H9 (cell line): Measurements from ENCODE around the gene TMEM175. TPM values are rescaled to one million over a fixed set of nuclear protein-coding genes. Genes with fewer than 3 reads are reported as not detected.

Experiments
- DNase-seq: peaks from one replicate; pipeline ENCODE4 v3.0.0-alpha.2; 2017
- H2AFZ ChIP-seq: one replicate; pipeline ENCODE4 v1.6.1; 2013; ENCODE audit warnings: mild to moderate bottlenecking, low read length, control low read depth, moderate library complexity
- H2AK5ac ChIP-seq: 2 replicates; pipeline ENCODE4 v1.6.1; 2013; ENCODE audit warnings: low read length, control low read depth, mixed read lengths; ENCODE audit not compliant: insufficient read length
- H2BK120ac ChIP-seq: one replicate; pipeline ENCODE4 v1.6.1; 2013; ENCODE audit warnings: low read depth, mild to moderate bottlenecking, low read length, control low read depth, inconsistent platforms; ENCODE audit not compliant: poor library complexity, severe bottlenecking
- H2BK12ac ChIP-seq: 2 replicates; pipeline ENCODE4 v1.6.1; 2013; ENCODE audit warnings: low read length, control low read depth, mixed read lengths, low read depth; ENCODE audit not compliant: insufficient read length
- H2BK15ac ChIP-seq: 2 replicates; pipeline ENCODE4 v1.6.1; 2013; ENCODE audit warnings: low read depth, low read length, control low read depth
- H2BK20ac ChIP-seq: one replicate; pipeline ENCODE4 v1.6.1; 2013; ENCODE audit warnings: low read depth, mild to moderate bottlenecking, low read length, control low read depth, inconsistent platforms; ENCODE audit not compliant: poor library complexity, severe bottlenecking
- H2BK5ac ChIP-seq: 2 replicates; pipeline ENCODE4 v1.6.1; 2013; ENCODE audit warnings: low read length, control low read depth, mixed read lengths; ENCODE audit not compliant: insufficient read length
- H3K14ac ChIP-seq: 2 replicates; pipeline ENCODE4 v1.6.1; 2013; ENCODE audit warnings: low read length, control low read depth; ENCODE audit not compliant: insufficient read depth
- H3K18ac ChIP-seq: 2 replicates; pipeline ENCODE4 v1.6.1; 2013; ENCODE audit warnings: low read depth, mild to moderate bottlenecking, mixed read lengths, low read length, control low read depth; ENCODE audit not compliant: insufficient read length
- H3K23ac ChIP-seq: 2 replicates; pipeline ENCODE4 v1.6.1; 2013; ENCODE audit warnings: low read length, control low read depth, mixed read lengths, low read depth; ENCODE audit not compliant: insufficient read length
- H3K23me2 ChIP-seq: 2 replicates; pipeline ENCODE4 v1.6.1; 2013; ENCODE audit warnings: low read depth, mild to moderate bottlenecking, mixed read lengths, low read length, control low read depth; ENCODE audit not compliant: insufficient read length, poor library complexity, severe bottlenecking
- H3K27ac ChIP-seq: 2 replicates; pipeline ENCODE4 v1.5.1; 2013; ENCODE audit warnings: low read length, control low read depth, mixed read lengths, low read depth; ENCODE audit not compliant: insufficient read length
- H3K27me3 ChIP-seq: 2 replicates; pipeline ENCODE4 v1.6.1; 2013; ENCODE audit warnings: low read length, control low read depth, inconsistent platforms; ENCODE audit not compliant: insufficient read depth
- H3K4ac ChIP-seq: 2 replicates; pipeline ENCODE4 v1.6.1; 2013; ENCODE audit warnings: low read depth, mild to moderate bottlenecking, control low read depth, inconsistent platforms, low read length, moderate library complexity
- H3K4me1 ChIP-seq: 2 replicates; pipeline ENCODE4 v1.6.1; 2013; ENCODE audit warnings: low read length, control low read depth, inconsistent platforms; ENCODE audit not compliant: insufficient read depth
- H3K4me2 ChIP-seq: 2 replicates; pipeline ENCODE4 v1.6.1; 2013; ENCODE audit warnings: low read length, control low read depth, mixed read lengths; ENCODE audit not compliant: insufficient read length, insufficient read depth
- H3K56ac ChIP-seq: 2 replicates; pipeline ENCODE4 v1.6.1; 2013; ENCODE audit warnings: low read depth, mild to moderate bottlenecking, mixed read lengths, low read length, control low read depth; ENCODE audit not compliant: insufficient read length
- H3K79me1 ChIP-seq: 2 replicates; pipeline ENCODE4 v1.6.1; 2013; ENCODE audit warnings: low read depth, mild to moderate bottlenecking, moderate library complexity, low read length, control low read depth, inconsistent platforms; ENCODE audit not compliant: insufficient read depth, poor library complexity, severe bottlenecking
- H3K79me2 ChIP-seq: 2 replicates; pipeline ENCODE4 v1.6.1; 2013; ENCODE audit warnings: low read length, control low read depth, inconsistent platforms; ENCODE audit not compliant: insufficient read depth
- H3K9ac ChIP-seq: 2 replicates; pipeline ENCODE4 v1.6.1; 2013; ENCODE audit warnings: low read length, control low read depth, mixed read lengths; ENCODE audit not compliant: insufficient read length; ENCODE audit errors: extremely low read depth
- H3K9me3 ChIP-seq: one replicate; pipeline ENCODE4 v1.6.1; 2013; ENCODE audit warnings: low read depth, low read length, inconsistent platforms; ENCODE audit not compliant: control insufficient read depth
- H3T11ph ChIP-seq: one replicate; pipeline ENCODE4 v1.6.1; 2013; ENCODE audit warnings: mild to moderate bottlenecking, low read length, control low read depth, inconsistent platforms
- H4K20me1 ChIP-seq: one replicate; pipeline ENCODE4 v1.6.1; 2013; ENCODE audit not compliant: control insufficient read depth, insufficient read length, insufficient read depth
- H4K5ac ChIP-seq: 2 replicates; pipeline ENCODE4 v1.6.1; 2013; ENCODE audit warnings: low read depth, mild to moderate bottlenecking, mixed read lengths, low read length, control low read depth; ENCODE audit not compliant: insufficient read length
- H4K8ac ChIP-seq: replicated peaks from 2 replicates; pipeline ENCODE4 v1.6.1; 2013; ENCODE audit warnings: low read length, control low read depth, mixed read lengths, low read depth; ENCODE audit not compliant: insufficient read length
- H4K91ac ChIP-seq: 2 replicates; pipeline ENCODE4 v1.6.1; 2013; ENCODE audit warnings: low read depth, mild to moderate bottlenecking, moderate library complexity, mixed read lengths, low read length, control low read depth; ENCODE audit not compliant: insufficient read length
- H3K27ac Mint-ChIP-seq, 3 experiments: 2 replicates in 2 of 3; 3 replicates in 1 of 3; pipeline ENCODE4 v1.8.0; 2020 to 2021; ENCODE audit warnings: mixed read lengths in 3 of 3, mild to moderate bottlenecking in 1 of 3, moderate library complexity in 1 of 3
- H3K27me3 Mint-ChIP-seq: 2 replicates; pipeline ENCODE4 v1.8.0; 2021; ENCODE audit warnings: low read depth, mild to moderate bottlenecking, moderate library complexity, mixed read lengths
- H3K36me3 Mint-ChIP-seq, 3 experiments: 2 replicates in 2 of 3; 3 replicates in 1 of 3; pipeline ENCODE4 v1.8.0; 2020 to 2021; ENCODE audit warnings: low read depth in 3 of 3, mixed read lengths in 3 of 3; ENCODE audit not compliant: insufficient read depth in 1 of 3
- H3K4me1 Mint-ChIP-seq, 2 experiments: 2 replicates each; pipeline ENCODE4 v1.8.0; 2020; ENCODE audit warnings: mixed read lengths in 2 of 2
- H3K4me3 Mint-ChIP-seq, 2 experiments: 2 replicates in 1 of 2; 3 replicates in 1 of 2; pipeline ENCODE4 v1.8.0; 2020 to 2021; ENCODE audit warnings: mild to moderate bottlenecking in 2 of 2, mixed read lengths in 2 of 2, moderate library complexity in 1 of 2
- H3K9me3 Mint-ChIP-seq, 2 experiments: 2 replicates in 1 of 2; 3 replicates in 1 of 2; pipeline ENCODE4 v1.8.0; 2020; ENCODE audit warnings: mild to moderate bottlenecking in 2 of 2, mixed read lengths in 2 of 2, moderate library complexity in 1 of 2
- WGBS: extraction: QIAGEN DNeasy Blood & Tissue Kit; methylation state at CpG from one replicate; pipeline ENCODE4 v1.1.7; 2013; ENCODE audit warnings: missing lambda C conversion rate, low lambda C conversion rate, mixed read lengths; ENCODE audit not compliant: insufficient read length; ENCODE audit errors: extremely low coverage; 5-methylcytosine and 5-hydroxymethylcytosine counted together
- total RNA-seq: library from RNA; stranded (reverse); gene quantifications from 2 replicates; pipeline ENCODE4 v1.2.1, GENCODE V29; 2021
- TF ChIP-seq, protein P1 (sequence below): fragments of 200-600 bp; sonication (generic); conservative IDR thresholded peaks from 3 replicates; pipeline ENCODE4 v1.8.0; 2021; ENCODE audit warnings: antibody characterized with exemption, mild to moderate bottlenecking

The TMEM175 gene
- total RNA-seq, 1 experiment from 2014 or later = 6.4 TPM

DNA sequence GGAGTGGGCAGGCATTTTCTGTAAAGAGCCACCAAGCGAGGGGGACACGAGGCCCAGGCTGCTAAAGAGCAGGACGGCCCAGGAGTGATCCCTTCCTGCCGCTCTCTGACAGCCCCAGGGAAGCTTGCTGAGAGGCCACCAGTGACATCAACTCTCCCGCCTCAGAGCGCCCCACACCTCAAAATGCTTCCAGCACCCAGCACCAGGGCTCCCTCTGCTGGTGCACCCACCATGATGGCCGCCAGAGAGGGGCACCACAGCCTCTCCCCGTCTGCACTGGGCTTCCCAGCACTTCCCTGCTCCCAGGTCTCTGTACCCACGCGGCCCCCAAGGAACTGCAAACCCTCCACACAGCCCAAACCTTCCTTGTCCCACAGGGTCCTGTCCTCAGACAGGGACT is 40.5 kb upstream of the TMEM175 start:
- Mint-ChIP-seq H3K4me1 (no peaks in the 10 kb centered on the region), H3K9me3 (peaks cover 2 to 4% of the 10 kb centered on the region in 2 experiments; a peak in 2 of 5 replicates), H3K4me3 (no peak overlapping the region), H3K36me3 (peaks cover 13 to 34% (median 28%) of the 10 kb centered on the region in 3 experiments; a peak in 6 of 7 replicates), H3K27me3 (no peaks in the 10 kb centered on the region), H3K27ac (peak overlapping the region in 2 of 3 experiments; percentile 57 to 67; a peak in 2 of 7 replicates)
- TF ChIP-seq, protein P1, sequence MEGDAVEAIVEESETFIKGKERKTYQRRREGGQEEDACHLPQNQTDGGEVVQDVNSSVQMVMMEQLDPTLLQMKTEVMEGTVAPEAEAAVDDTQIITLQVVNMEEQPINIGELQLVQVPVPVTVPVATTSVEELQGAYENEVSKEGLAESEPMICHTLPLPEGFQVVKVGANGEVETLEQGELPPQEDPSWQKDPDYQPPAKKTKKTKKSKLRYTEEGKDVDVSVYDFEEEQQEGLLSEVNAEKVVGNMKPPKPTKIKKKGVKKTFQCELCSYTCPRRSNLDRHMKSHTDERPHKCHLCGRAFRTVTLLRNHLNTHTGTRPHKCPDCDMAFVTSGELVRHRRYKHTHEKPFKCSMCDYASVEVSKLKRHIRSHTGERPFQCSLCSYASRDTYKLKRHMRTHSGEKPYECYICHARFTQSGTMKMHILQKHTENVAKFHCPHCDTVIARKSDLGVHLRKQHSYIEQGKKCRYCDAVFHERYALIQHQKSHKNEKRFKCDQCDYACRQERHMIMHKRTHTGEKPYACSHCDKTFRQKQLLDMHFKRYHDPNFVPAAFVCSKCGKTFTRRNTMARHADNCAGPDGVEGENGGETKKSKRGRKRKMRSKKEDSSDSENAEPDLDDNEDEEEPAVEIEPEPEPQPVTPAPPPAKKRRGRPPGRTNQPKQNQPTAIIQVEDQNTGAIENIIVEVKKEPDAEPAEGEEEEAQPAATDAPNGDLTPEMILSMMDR = peak; percentile 66
- Histone ChIP-seq H4K5ac (no peak overlapping the region), H2AFZ (no peak overlapping the region), H3K18ac (no peak overlapping the region), H2AK5ac (no peak overlapping the region), H3T11ph (no peak overlapping the region), H3K27ac (no peak overlapping the region), H3K56ac (no peak overlapping the region), H3K4me2 (no peak overlapping the region), H4K8ac (no peak overlapping the region), H3K9ac (no peak overlapping the region), H2BK20ac (no peak overlapping the region), H3K4me1 (no peaks in the 10 kb centered on the region), H2BK5ac (no peak overlapping the region), H3K9me3 (no peaks in the 10 kb centered on the region), H3K4ac (no peak overlapping the region), H2BK120ac (no peak overlapping the region), H3K23ac (no peak overlapping the region), H3K27me3 (no peaks in the 10 kb centered on the region), H3K79me1 (no peaks in the 10 kb centered on the region), H2BK12ac (no peak overlapping the region), H2BK15ac (no peak overlapping the region), H3K23me2 (no peaks in the 10 kb centered on the region), H3K79me2 (no peaks in the 10 kb centered on the region), H3K14ac (no peak overlapping the region), H4K20me1 (no peaks in the 10 kb centered on the region), H4K91ac (no peak overlapping the region)
- DNase-seq = peak; percentile 70
- WGBS = no CpG with 5 or more reads among the region's 10 CpGs
